Fibroblast of lung (primary cell): ENCODE measurements around the gene CNTNAP5. TPM values are rescaled to one million over a fixed set of nuclear protein-coding genes. Genes with fewer than 3 reads are reported as not detected.

Source experiments
- DNase-seq, 2 donors: peaks; one replicate each; pipeline versions ENCODE4 v3.0.0 to v3.0.0-alpha.2; 2010; ENCODE audit warnings: low read depth in 2 of 2
- H2AFZ ChIP-seq: 2 replicates; pipeline ENCODE4 v1.5.1; 2012; ENCODE audit warnings: low read length, control low read depth, inconsistent platforms
- H3K27ac ChIP-seq: 2 replicates; pipeline ENCODE4 v1.5.1; 2011; ENCODE audit warnings: low read length, control low read depth; ENCODE audit not compliant: insufficient read depth
- H3K27me3 ChIP-seq: 2 replicates; pipeline ENCODE4 v1.5.1; 2011; ENCODE audit warnings: mild to moderate bottlenecking, low read length; ENCODE audit not compliant: control insufficient read depth, insufficient read depth
- H3K36me3 ChIP-seq: 2 replicates; pipeline ENCODE4 v1.5.1; 2011; ENCODE audit warnings: low read length; ENCODE audit not compliant: control insufficient read depth, insufficient read depth
- H3K4me1 ChIP-seq: 2 replicates; pipeline ENCODE4 v1.5.1; 2011; ENCODE audit warnings: low read length; ENCODE audit not compliant: control insufficient read depth, insufficient read depth; ENCODE audit errors: extremely low read depth
- H3K4me2 ChIP-seq: 2 replicates; pipeline ENCODE4 v1.5.1; 2011; ENCODE audit warnings: low read length, control low read depth; ENCODE audit not compliant: insufficient read depth; ENCODE audit errors: extremely low read depth
- H3K4me3 ChIP-seq, 4 experiments: fragments of 200-600 bp in 1 of 4; sonication (generic) in 1 of 4; replicated peaks in 1 of 4; 2 replicates each; pipeline ENCODE4 v1.5.1; 2011 to 2016; ENCODE audit warnings: low read length in 4 of 4, low read depth in 3 of 4, mild to moderate bottlenecking in 3 of 4, control low read depth in 2 of 4, inconsistent platforms in 1 of 4, mixed read lengths in 1 of 4; ENCODE audit not compliant: insufficient read depth in 1 of 4; ENCODE audit errors: control extremely low read depth in 1 of 4
- H3K79me2 ChIP-seq: 2 replicates; pipeline ENCODE4 v1.5.1; 2012; ENCODE audit warnings: mild to moderate bottlenecking, low read length, inconsistent platforms; ENCODE audit not compliant: control insufficient read depth, insufficient read depth
- H3K9ac ChIP-seq: 2 replicates; pipeline ENCODE4 v1.5.1; 2011; ENCODE audit warnings: mild to moderate bottlenecking, low read length, control low read depth; ENCODE audit not compliant: insufficient read depth
- H3K9me3 ChIP-seq: 2 replicates; pipeline ENCODE4 v1.5.1; 2012; ENCODE audit warnings: low read depth, low read length; ENCODE audit not compliant: control insufficient read depth, insufficient read depth
- H4K20me1 ChIP-seq: 2 replicates; pipeline ENCODE4 v1.5.1; 2011; ENCODE audit warnings: low read length; ENCODE audit not compliant: control insufficient read depth, insufficient read depth; ENCODE audit errors: extremely low read depth
- EZH2 ChIP-seq: IDR thresholded peaks from 2 replicates; pipeline ENCODE4 v1.5.1; 2012; ENCODE audit warnings: low read length, control low read depth, mild to moderate bottlenecking; ENCODE audit errors: missing control alignments
- polyA plus RNA-seq, 2 donors: library from polyadenylated mRNA; depleted of rRNA in 1 of 2; stranded (reverse) in 1 of 2; unstranded in 1 of 2; fragments of >200 nt; gene quantifications; 2 replicates each; pipeline ENCODE4 v1.2.1, GENCODE V29; 2011 to 2012; ENCODE audit warnings: missing spikeins in 1 of 2
- total RNA-seq: library from RNA; depleted of rRNA; stranded (reverse); fragments of >200 nt; gene quantifications from 2 replicates; pipeline ENCODE4 v1.2.1, GENCODE V29; 2014
- TF ChIP-seq, protein P1 (sequence below), 2 donors: IDR thresholded peaks in 1 of 2; conservative IDR thresholded peaks in 1 of 2; 1 replicate in 1 of 2; 2 replicates in 1 of 2; pipeline ENCODE4 v1.5.1; 2011 to 2012; ENCODE audit warnings: low read length in 2 of 2, control low read depth in 1 of 2, inconsistent platforms in 1 of 2, low read depth in 1 of 2, mild to moderate bottlenecking in 1 of 2

CNTNAP5 gene
- total and polyA plus RNA-seq, 2 donors (not counting 1 experiment from before 2014, with no cell fraction given), result not detected

DNA sequence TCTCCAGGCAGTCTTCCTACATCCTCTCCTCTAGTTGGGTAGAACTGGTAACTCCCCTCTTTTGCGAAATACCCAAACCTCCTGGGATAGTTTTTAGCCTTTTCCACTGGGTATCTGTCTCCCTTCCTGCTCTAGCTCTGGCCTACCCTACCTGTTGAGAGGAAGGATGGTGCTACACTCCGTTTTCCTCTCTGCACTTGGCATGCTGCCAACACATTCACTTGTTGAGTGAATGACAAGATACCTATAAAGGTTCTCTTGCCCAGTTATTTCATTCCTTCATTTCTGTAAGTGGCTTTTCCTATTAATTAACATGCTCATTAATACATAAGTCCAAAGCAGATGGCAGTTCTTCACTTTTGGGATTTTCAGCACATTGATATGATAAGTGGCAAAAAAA, 293.8 kb downstream of the CNTNAP5 start:
- Histone ChIP-seq H3K36me3 (no peaks in the 10 kb centered on the region), H3K4me3 (no peak overlapping the region), H3K9ac (no peak overlapping the region), H3K9me3 (no peaks in the 10 kb centered on the region), H4K20me1 (no peaks in the 10 kb centered on the region), H3K4me2 (no peak overlapping the region), H2AFZ (no peak overlapping the region), H3K79me2 (no peaks in the 10 kb centered on the region), H3K27me3 (no peaks in the 10 kb centered on the region), H3K4me1 (no peaks in the 10 kb centered on the region), H3K27ac (no peak overlapping the region)
- TF ChIP-seq, protein P1, sequence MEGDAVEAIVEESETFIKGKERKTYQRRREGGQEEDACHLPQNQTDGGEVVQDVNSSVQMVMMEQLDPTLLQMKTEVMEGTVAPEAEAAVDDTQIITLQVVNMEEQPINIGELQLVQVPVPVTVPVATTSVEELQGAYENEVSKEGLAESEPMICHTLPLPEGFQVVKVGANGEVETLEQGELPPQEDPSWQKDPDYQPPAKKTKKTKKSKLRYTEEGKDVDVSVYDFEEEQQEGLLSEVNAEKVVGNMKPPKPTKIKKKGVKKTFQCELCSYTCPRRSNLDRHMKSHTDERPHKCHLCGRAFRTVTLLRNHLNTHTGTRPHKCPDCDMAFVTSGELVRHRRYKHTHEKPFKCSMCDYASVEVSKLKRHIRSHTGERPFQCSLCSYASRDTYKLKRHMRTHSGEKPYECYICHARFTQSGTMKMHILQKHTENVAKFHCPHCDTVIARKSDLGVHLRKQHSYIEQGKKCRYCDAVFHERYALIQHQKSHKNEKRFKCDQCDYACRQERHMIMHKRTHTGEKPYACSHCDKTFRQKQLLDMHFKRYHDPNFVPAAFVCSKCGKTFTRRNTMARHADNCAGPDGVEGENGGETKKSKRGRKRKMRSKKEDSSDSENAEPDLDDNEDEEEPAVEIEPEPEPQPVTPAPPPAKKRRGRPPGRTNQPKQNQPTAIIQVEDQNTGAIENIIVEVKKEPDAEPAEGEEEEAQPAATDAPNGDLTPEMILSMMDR (conservative IDR thresholded peaks at IDR 0.05 in 1 of 2, IDR thresholded peaks at IDR 0.05 in 1 of 2; ENCODE audit: low read depth in 1 of 2, low read length in 2 of 2), result no peak
- no peak for DNase-seq

DNA sequence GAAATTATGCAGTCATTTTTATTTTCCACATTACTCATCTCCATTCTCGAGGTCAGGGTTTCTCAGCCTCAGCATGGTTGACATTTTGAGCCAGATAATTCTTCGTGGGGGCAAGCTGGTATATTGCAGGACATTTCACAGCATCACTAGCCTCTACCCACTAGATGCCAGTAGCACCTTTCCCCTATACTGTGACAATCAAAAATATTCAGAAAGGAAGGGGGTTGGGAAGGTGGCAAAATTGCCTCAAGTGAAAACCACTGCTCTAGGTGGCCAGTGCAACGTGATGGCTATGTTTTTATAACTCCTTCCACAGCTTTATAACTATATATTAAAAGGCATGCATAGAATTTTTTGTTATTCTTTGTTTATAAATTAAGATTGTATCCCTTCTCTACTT, 294.5 kb downstream of the CNTNAP5 start:
- no peaks in the 10 kb centered on the region for H3K36me3 ChIP-seq
- H3K4me1 ChIP-seq, result no peaks in the 10 kb centered on the region
- no peaks in the 10 kb centered on the region for H3K9me3 ChIP-seq
- DNase-seq, result no peak
- TF ChIP-seq, protein P1 (conservative IDR thresholded peaks at IDR 0.05 in 1 of 2, IDR thresholded peaks at IDR 0.05 in 1 of 2; ENCODE audit: low read depth in 1 of 2, low read length in 2 of 2), result no peak
- no peak for TF ChIP-seq EZH2
- H3K27ac ChIP-seq, result no peak overlapping the region
- H4K20me1 ChIP-seq, result no peaks in the 10 kb centered on the region
- no peaks in the 10 kb centered on the region for H3K79me2 ChIP-seq
- no peak overlapping the region for H3K4me2 ChIP-seq
- H3K4me3 ChIP-seq, result no peak overlapping the region
- H3K9ac ChIP-seq, result no peak overlapping the region
- H3K27me3 ChIP-seq, result no peaks in the 10 kb centered on the region
- no peak overlapping the region for H2AFZ ChIP-seq

DNA sequence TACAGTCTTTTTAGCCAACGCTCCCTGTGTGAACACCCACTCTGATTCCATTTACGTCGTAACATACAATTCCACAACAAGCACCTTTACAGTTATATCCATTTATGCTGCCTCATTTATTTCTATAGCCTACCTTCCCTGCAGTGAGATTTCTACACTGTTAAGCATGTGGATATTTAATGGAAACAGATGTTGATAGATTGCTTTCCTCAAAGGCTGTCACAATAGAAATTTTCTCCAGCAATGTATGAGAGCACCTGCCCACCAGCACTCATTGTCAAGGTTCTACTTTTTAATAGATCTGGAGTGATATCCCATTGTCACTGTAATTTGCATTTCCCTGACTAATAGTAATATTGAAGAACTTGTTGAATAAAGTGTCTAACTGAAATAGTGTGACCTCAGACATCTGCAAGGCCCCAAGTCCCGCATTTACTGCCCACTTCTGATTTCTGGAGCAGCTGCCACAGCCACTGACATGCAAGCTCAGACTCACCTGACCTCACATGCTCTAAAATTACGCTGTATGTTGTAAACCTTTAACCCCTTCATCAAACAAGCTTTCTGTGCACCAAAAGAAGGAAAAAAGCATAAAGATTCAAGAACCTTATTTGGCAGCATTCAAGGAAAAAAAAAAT, 295.1 kb downstream of the CNTNAP5 start:
- TF ChIP-seq, protein P1 (conservative IDR thresholded peaks at IDR 0.05 in 1 of 2, IDR thresholded peaks at IDR 0.05 in 1 of 2; ENCODE audit: low read depth in 1 of 2, low read length in 2 of 2), result no peak
- no peak for TF ChIP-seq EZH2
- H3K4me1 ChIP-seq, result no peaks in the 10 kb centered on the region
- H3K27ac ChIP-seq, result no peak overlapping the region
- H3K9ac ChIP-seq, result no peak overlapping the region
- H4K20me1 ChIP-seq, result no peaks in the 10 kb centered on the region
- H3K27me3 ChIP-seq, result no peaks in the 10 kb centered on the region
- no peaks in the 10 kb centered on the region for H3K9me3 ChIP-seq
- no peak overlapping the region for H3K4me2 ChIP-seq
- no peak overlapping the region for H3K4me3 ChIP-seq
- no peak for DNase-seq
- H2AFZ ChIP-seq, result no peak overlapping the region
- H3K36me3 ChIP-seq, result no peaks in the 10 kb centered on the region
- H3K79me2 ChIP-seq, result no peaks in the 10 kb centered on the region
